ENCODE data around the gene GDPD3. TPM values are rescaled to one million over a fixed set of nuclear protein-coding genes. Genes with fewer than 3 reads are reported as not detected.

Gene GDPD3
- total and polyA plus RNA-seq, 2 of the 13 experiments (the other 11 are each of a cell fraction or from before 2014, with no cell fraction given) = 18.7 to 20.6 TPM

DNA sequence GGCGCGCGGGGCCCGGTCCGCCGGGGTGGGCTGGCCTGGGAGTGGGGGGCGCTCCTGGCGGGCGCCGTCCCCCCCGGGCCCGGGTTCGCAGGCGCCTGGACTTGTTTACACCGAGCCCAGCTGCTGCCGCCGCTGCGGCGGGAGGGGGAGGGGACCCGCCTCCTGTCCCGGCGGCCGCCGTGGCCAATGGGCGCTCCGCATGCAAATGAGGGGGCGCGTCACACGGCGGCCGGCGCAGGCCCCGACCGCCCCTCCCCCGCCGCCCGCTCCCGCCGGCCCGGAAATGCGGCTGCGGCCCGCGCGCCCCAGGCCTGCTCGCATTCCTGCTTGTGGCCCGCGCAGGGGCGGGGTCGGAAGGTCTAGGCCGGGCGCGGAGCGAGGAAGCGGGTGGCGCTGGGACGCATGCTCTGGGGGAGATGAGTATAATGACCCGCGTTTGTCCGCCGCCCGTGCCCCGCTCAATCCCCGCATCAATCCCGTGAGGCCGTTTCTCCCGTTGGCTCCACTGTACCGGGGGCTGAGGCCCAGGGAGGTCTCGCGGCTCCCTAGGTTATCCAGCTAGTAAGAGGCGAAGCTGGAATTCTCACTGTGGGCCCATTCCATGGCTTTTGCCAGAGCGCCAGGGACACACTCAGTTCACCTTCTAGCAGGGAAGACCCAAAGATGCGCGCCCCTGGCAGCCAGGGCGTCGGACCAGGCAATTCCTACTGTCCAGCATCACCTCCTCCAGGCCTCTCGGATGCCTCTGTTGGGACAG is 17.1 kb downstream of the GDPD3 start, which contains the start of gene YPEL3 (continued):
- TF ChIP-seq ZNF552 (CRISPR knock-in tag; IDR thresholded peaks at IDR 0.05; ENCODE audit: borderline replicate concordance) = no peak
- TF ChIP-seq, protein P1, sequence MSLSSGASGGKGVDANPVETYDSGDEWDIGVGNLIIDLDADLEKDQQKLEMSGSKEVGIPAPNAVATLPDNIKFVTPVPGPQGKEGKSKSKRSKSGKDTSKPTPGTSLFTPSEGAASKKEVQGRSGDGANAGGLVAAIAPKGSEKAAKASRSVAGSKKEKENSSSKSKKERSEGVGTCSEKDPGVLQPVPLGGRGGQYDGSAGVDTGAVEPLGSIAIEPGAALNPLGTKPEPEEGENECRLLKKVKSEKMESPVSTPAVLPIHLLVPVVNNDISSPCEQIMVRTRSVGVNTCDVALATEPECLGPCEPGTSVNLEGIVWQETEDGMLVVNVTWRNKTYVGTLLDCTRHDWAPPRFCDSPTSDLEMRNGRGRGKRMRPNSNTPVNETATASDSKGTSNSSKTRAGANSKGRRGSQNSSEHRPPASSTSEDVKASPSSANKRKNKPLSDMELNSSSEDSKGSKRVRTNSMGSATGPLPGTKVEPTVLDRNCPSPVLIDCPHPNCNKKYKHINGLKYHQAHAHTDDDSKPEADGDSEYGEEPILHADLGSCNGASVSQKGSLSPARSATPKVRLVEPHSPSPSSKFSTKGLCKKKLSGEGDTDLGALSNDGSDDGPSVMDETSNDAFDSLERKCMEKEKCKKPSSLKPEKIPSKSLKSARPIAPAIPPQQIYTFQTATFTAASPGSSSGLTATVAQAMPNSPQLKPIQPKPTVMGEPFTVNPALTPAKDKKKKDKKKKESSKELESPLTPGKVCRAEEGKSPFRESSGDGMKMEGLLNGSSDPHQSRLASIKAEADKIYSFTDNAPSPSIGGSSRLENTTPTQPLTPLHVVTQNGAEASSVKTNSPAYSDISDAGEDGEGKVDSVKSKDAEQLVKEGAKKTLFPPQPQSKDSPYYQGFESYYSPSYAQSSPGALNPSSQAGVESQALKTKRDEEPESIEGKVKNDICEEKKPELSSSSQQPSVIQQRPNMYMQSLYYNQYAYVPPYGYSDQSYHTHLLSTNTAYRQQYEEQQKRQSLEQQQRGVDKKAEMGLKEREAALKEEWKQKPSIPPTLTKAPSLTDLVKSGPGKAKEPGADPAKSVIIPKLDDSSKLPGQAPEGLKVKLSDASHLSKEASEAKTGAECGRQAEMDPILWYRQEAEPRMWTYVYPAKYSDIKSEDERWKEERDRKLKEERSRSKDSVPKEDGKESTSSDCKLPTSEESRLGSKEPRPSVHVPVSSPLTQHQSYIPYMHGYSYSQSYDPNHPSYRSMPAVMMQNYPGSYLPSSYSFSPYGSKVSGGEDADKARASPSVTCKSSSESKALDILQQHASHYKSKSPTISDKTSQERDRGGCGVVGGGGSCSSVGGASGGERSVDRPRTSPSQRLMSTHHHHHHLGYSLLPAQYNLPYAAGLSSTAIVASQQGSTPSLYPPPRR (CRISPR knock-in tag; IDR thresholded peaks at IDR 0.05; ENCODE audit: borderline replicate concordance) = 0 out of 2 replicates have a peak, but pooled peaks have one; percentile 53
- peak; percentile 90 for TF ChIP-seq ARNT2 (CRISPR knock-in tag; IDR thresholded peaks at IDR 0.05; ENCODE audit: low read depth)
- no peak; the same call in 1 of the 2 replicates for TF ChIP-seq KDM1A (CRISPR knock-in tag; IDR thresholded peaks at IDR 0.05)
- TF ChIP-seq ZNF235 (CRISPR knock-in tag; IDR thresholded peaks at IDR 0.05; ENCODE audit: borderline replicate concordance) = no peak
- TF ChIP-seq NR2C2 (CRISPR knock-in tag; IDR thresholded peaks at IDR 0.05; ENCODE audit: borderline replicate concordance) = peak; percentile 66
- peak; percentile 15; the same call in 1 of the 2 replicates for TF ChIP-seq ZNF788 (CRISPR knock-in tag; IDR thresholded peaks at IDR 0.05; ENCODE audit: borderline replicate concordance)
- TF ChIP-seq ZNF616 (CRISPR knock-in tag; IDR thresholded peaks at IDR 0.05; ENCODE audit: low read depth) = peak; percentile 78; the same call in 1 of the 2 replicates
- TF ChIP-seq GFI1 (CRISPR knock-in tag; IDR thresholded peaks at IDR 0.05; ENCODE audit: borderline replicate concordance) = no peak
- TF ChIP-seq ZSCAN20 (CRISPR knock-in tag; IDR thresholded peaks at IDR 0.05; ENCODE audit: borderline replicate concordance) = 0 out of 2 replicates have a peak, but pooled peaks have one; percentile 48
- TF ChIP-seq ZNF383 (CRISPR knock-in tag; IDR thresholded peaks at IDR 0.05; ENCODE audit: borderline replicate concordance) = peak; percentile 78; the same call in 1 of the 2 replicates
- TF ChIP-seq EHMT2 (IDR thresholded peaks at IDR 0.05; ENCODE audit: borderline replicate concordance, low read depth, low read length) = no peak
- peak; percentile 96 for TF ChIP-seq EED (CRISPR knock-in tag; IDR thresholded peaks at IDR 0.05)
- no peak for TF ChIP-seq SIN3B (IDR thresholded peaks at IDR 0.05; ENCODE audit: low read length)
- 0 out of 2 replicates have a peak, but pooled peaks have one; percentile 53 for TF ChIP-seq ZNF510 (CRISPR knock-in tag; IDR thresholded peaks at IDR 0.05; ENCODE audit: low read depth)
- peak; percentile 32; the same call in 1 of the 2 replicates for TF ChIP-seq ZNF777 (CRISPR knock-in tag; IDR thresholded peaks at IDR 0.05)
- TF ChIP-seq, protein P2, sequence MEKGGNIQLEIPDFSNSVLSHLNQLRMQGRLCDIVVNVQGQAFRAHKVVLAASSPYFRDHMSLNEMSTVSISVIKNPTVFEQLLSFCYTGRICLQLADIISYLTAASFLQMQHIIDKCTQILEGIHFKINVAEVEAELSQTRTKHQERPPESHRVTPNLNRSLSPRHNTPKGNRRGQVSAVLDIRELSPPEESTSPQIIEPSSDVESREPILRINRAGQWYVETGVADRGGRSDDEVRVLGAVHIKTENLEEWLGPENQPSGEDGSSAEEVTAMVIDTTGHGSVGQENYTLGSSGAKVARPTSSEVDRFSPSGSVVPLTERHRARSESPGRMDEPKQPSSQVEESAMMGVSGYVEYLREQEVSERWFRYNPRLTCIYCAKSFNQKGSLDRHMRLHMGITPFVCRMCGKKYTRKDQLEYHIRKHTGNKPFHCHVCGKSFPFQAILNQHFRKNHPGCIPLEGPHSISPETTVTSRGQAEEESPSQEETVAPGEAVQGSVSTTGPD (CRISPR knock-in tag; IDR thresholded peaks at IDR 0.05) = no peak
- TF ChIP-seq, protein P3, sequence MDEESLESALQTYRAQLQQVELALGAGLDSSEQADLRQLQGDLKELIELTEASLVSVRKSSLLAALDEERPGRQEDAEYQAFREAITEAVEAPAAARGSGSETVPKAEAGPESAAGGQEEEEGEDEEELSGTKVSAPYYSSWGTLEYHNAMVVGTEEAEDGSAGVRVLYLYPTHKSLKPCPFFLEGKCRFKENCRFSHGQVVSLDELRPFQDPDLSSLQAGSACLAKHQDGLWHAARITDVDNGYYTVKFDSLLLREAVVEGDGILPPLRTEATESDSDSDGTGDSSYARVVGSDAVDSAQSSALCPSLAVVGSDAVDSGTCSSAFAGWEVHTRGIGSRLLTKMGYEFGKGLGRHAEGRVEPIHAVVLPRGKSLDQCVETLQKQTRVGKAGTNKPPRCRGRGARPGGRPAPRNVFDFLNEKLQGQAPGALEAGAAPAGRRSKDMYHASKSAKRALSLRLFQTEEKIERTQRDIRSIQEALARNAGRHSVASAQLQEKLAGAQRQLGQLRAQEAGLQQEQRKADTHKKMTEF (CRISPR knock-in tag; IDR thresholded peaks at IDR 0.05) = peak; percentile 43; the same call in 1 of the 2 replicates
- no peak for TF ChIP-seq ZKSCAN5 (CRISPR knock-in tag; IDR thresholded peaks at IDR 0.05)
- no peak; the same call in 1 of the 2 replicates for TF ChIP-seq ZSCAN21 (CRISPR knock-in tag; IDR thresholded peaks at IDR 0.05; ENCODE audit: borderline replicate concordance)
- no peak for TF ChIP-seq ZBTB21 (CRISPR knock-in tag; IDR thresholded peaks at IDR 0.05)
- TF ChIP-seq BRD4 (CRISPR knock-in tag; IDR thresholded peaks at IDR 0.05) = peak; percentile 74; the same call in 1 of the 2 replicates

Data from HepG2 (cell line).